HepG2 (cell line): ENCODE results near the gene FBLN5. TPM values are rescaled to one million over a fixed set of nuclear protein-coding genes. Genes with fewer than 3 reads are reported as not detected.

Experiments used
- ATAC-seq: fragments of 200-7000 bp; cut with Tn5 transposase; 3 replicates; pipeline ENCODE4 v1.9.1; 2020; ENCODE audit warnings: mild to moderate bottlenecking, moderate library complexity
- BruUV-seq: library from RNA; stranded (reverse); fragments of 400-500 nt; replicated peaks from 2 replicates; lab custom pipeline; 2021; lab: Mats Ljungman, UMichigan
- CTCF ChIA-PET: fragments of 300-600 bp; formaldehyde crosslinking; extraction: SDS; loops from one replicate; lab custom pipeline; 2021; ENCODE audit warnings: low total read pairs, inconsistent platforms, low intra/inter-chr PET ratio; lab: Yijun Ruan, JAX
- POLR2A ChIA-PET: fragments of 350-600 bp; sonication (Branson Sonifier 250); formaldehyde crosslinking; loops from one replicate; lab custom pipeline; 2020; ENCODE audit warnings: antibody characterized with exemption, inconsistent platforms; lab: Yijun Ruan, JAX
- DNase-seq: peaks from one replicate; pipeline ENCODE4 v3.0.0-alpha.2; 2015; ENCODE audit warnings: low spot score
- FAIRE-seq: peaks from 3 replicates; lab custom pipeline; 2011; peaks lifted over from hg19 to GRCh38; lab: Jason Lieb, UNC
- H2AFZ ChIP-seq: one replicate; pipeline ENCODE4 v1.6.1; 2011; ENCODE audit warnings: low read length, inconsistent platforms
- H3K27ac ChIP-seq: fragments of 300-600 bp; 3 replicates; pipeline ENCODE4 v1.8.0; 2011; ENCODE audit warnings: mixed run types, mild to moderate bottlenecking, mixed read lengths, low read length, inconsistent platforms; ENCODE audit not compliant: insufficient read depth; ENCODE audit errors: extremely low read length
- H3K27me3 ChIP-seq, 2 experiments: fragments of 200-600 bp in 1 of 2; 2 replicates in 1 of 2; 3 replicates in 1 of 2; pipeline versions ENCODE4 v1.6.0 to v1.8.0; 2011; ENCODE audit warnings: low read length in 2 of 2, mild to moderate bottlenecking in 2 of 2, moderate library complexity in 2 of 2, inconsistent platforms in 1 of 2; ENCODE audit not compliant: insufficient read depth in 2 of 2, control insufficient read depth in 1 of 2
- H3K36me3 ChIP-seq, 2 experiments: fragments of 200-600 bp in 1 of 2; replicated peaks in 1 of 2; 2 replicates in 1 of 2; 3 replicates in 1 of 2; pipeline versions ENCODE4 v1.5.1 to v1.8.0; 2011; ENCODE audit warnings: low read length in 2 of 2, inconsistent platforms in 1 of 2; ENCODE audit not compliant: insufficient read depth in 2 of 2, control insufficient read depth in 1 of 2
- H3K4me1 ChIP-seq: 2 replicates; pipeline ENCODE4 v1.5.1; 2012; ENCODE audit warnings: low read length, inconsistent platforms; ENCODE audit not compliant: insufficient read depth
- H3K4me2 ChIP-seq: 2 replicates; pipeline ENCODE4 v1.6.0; 2011; ENCODE audit warnings: low read depth, low read length, inconsistent platforms
- H3K4me3 ChIP-seq, 3 experiments: fragments of 200-600 bp in 1 of 3; sonication (generic), shearing (Covaris generic) in 1 of 3; replicated peaks in 1 of 3; 2 replicates each; pipeline ENCODE4 v1.5.1; 2011 to 2016; ENCODE audit warnings: low read length in 3 of 3, inconsistent platforms in 2 of 3, low read depth in 2 of 3, mild to moderate bottlenecking in 2 of 3, control low read depth in 1 of 3, mixed read lengths in 1 of 3; ENCODE audit not compliant: insufficient read depth in 1 of 3
- H3K79me2 ChIP-seq: one replicate; pipeline ENCODE4 v1.6.1; 2011; ENCODE audit warnings: low read length, inconsistent platforms; ENCODE audit not compliant: insufficient read depth
- H3K9ac ChIP-seq: 2 replicates; pipeline ENCODE4 v1.6.0; 2011; ENCODE audit warnings: mild to moderate bottlenecking, low read depth, low read length, inconsistent platforms; ENCODE audit not compliant: insufficient read depth
- H3K9me3 ChIP-seq: 2 replicates; pipeline ENCODE4 v1.5.1; 2012; ENCODE audit warnings: mild to moderate bottlenecking, low read length
- H4K20me1 ChIP-seq: 2 replicates; pipeline ENCODE4 v1.6.0; 2011; ENCODE audit warnings: inconsistent platforms, mild to moderate bottlenecking, low read length, moderate library complexity; ENCODE audit not compliant: insufficient read depth
- CEBPG ChIP-seq: IDR thresholded peaks from 2 replicates; pipeline ENCODE4 v1.6.1; 2016
- E2F2 ChIP-seq: sonication (generic); formaldehyde crosslinking; IDR thresholded peaks from 2 replicates; pipeline ENCODE4 v1.4.0; 2020; ENCODE audit warnings: missing genetic modification reagents, borderline replicate concordance
- EEA1 ChIP-seq: sonication (generic); formaldehyde crosslinking; IDR thresholded peaks from 2 replicates; pipeline ENCODE4 v1.5.1; 2020; ENCODE audit warnings: mild to moderate bottlenecking, missing genetic modification reagents, borderline replicate concordance
- HOXA7 ChIP-seq: sonication (generic); formaldehyde crosslinking; IDR thresholded peaks from 2 replicates; pipeline ENCODE4 v1.8.1; 2022; ENCODE audit warnings: mild to moderate bottlenecking, missing genetic modification reagents, moderate library complexity
- KDM4B ChIP-seq: sonication (generic); formaldehyde crosslinking; IDR thresholded peaks from 2 replicates; pipeline ENCODE4 v1.4.0; 2020; ENCODE audit warnings: missing genetic modification reagents
- MYC ChIP-seq: sonication (generic); formaldehyde crosslinking; IDR thresholded peaks from 2 replicates; pipeline ENCODE4 v1.9.0; 2021; ENCODE audit warnings: missing genetic modification reagents, borderline replicate concordance
- NCOA1 ChIP-seq: sonication (generic); formaldehyde crosslinking; IDR thresholded peaks from 2 replicates; pipeline ENCODE4 v1.9.0; 2021; ENCODE audit warnings: missing genetic modification reagents
- NR2F1 ChIP-seq, 2 experiments: fragments of 450-650 bp in 1 of 2; formaldehyde crosslinking in 1 of 2; IDR thresholded peaks; 2 replicates each; pipeline versions ENCODE4 v1.5.0 to v1.6.1; 2016 to 2020; ENCODE audit warnings: mild to moderate bottlenecking in 1 of 2, missing compliant biosample characterization in 1 of 2, missing genetic modification reagents in 1 of 2, moderate library complexity in 1 of 2
- PAX8 ChIP-seq: sonication (generic); formaldehyde crosslinking; IDR thresholded peaks from 2 replicates; pipeline ENCODE4 v1.8.0; 2022; ENCODE audit warnings: mild to moderate bottlenecking, missing genetic modification reagents, borderline replicate concordance
- POLR2A ChIP-seq, 2 experiments: IDR thresholded peaks; 2 replicates each; pipeline ENCODE4 v1.6.1; 2011; ENCODE audit warnings: low read depth in 2 of 2, low read length in 2 of 2, mild to moderate bottlenecking in 1 of 2, moderate library complexity in 1 of 2; ENCODE audit not compliant: insufficient read depth in 1 of 2
- THAP9 ChIP-seq: sonication (generic); formaldehyde crosslinking; IDR thresholded peaks from 2 replicates; pipeline ENCODE4; 2020; ENCODE audit warnings: missing genetic modification reagents, mild to moderate bottlenecking, borderline replicate concordance
- ZBTB26 ChIP-seq: IDR thresholded peaks from 2 replicates; pipeline ENCODE4 v1.6.1; 2016; ENCODE audit warnings: missing compliant biosample characterization, missing genetic modification reagents, borderline replicate concordance
- ZFP36L1 ChIP-seq: sonication (generic); formaldehyde crosslinking; IDR thresholded peaks from 2 replicates; pipeline ENCODE4 v1.8.0; 2022; ENCODE audit warnings: mild to moderate bottlenecking, missing genetic modification reagents, moderate library complexity
- ZNF34 ChIP-seq: sonication (generic); formaldehyde crosslinking; IDR thresholded peaks from 2 replicates; pipeline ENCODE4 v1.4.0; 2020; ENCODE audit warnings: mild to moderate bottlenecking, missing genetic modification reagents, borderline replicate concordance
- ZNF414 ChIP-seq: sonication (generic); formaldehyde crosslinking; IDR thresholded peaks from 2 replicates; pipeline ENCODE4 v1.5.0; 2020; ENCODE audit warnings: missing genetic modification reagents
- ZNF503 ChIP-seq: sonication (generic); formaldehyde crosslinking; IDR thresholded peaks from 2 replicates; pipeline ENCODE4 v1.4.0; 2020; ENCODE audit warnings: missing genetic modification reagents
- ZNF850 ChIP-seq: sonication (generic); formaldehyde crosslinking; conservative IDR thresholded peaks from 2 replicates; pipeline ENCODE4 v1.9.0; 2021; ENCODE audit warnings: mild to moderate bottlenecking, missing genetic modification reagents
- WGBS: methylation state at CpG from one replicate; pipeline ENCODE4 v1.1.6; 2017; ENCODE audit warnings: low lambda C conversion rate; 5-methylcytosine and 5-hydroxymethylcytosine counted together
- in situ Hi-C: cut with HindIII; loops from 2 replicates; pipeline ENCODE4 v1.10.0; 2017; ENCODE audit warnings: low pct_unique_long_range_greater_than_20kb; ENCODE audit not compliant: extremely low pct_ligation_motif_present
- intact Hi-C: fragments of 100-400 bp; cut with micrococcal nuclease; formaldehyde crosslinking; loops from one replicate; pipeline ENCODE4 v1.10.0; 2022; ENCODE audit not compliant: unreplicated experiment
- polyA plus RNA-seq, 8 experiments: library from polyadenylated mRNA; depleted of rRNA in 3 of 8; stranded (reverse) in 7 of 8; unstranded in 1 of 8; fragments of >200 nt; fragmentation: Illumina TruSeq in 4 of 8; extraction: Trizol in 4 of 8; gene quantifications; 2 replicates each; pipeline versions ENCODE4 v1.2.1 to v1.2.3, GENCODE V29; 2011 to 2016; ENCODE audit warnings: low read depth in 4 of 8, missing spikeins in 1 of 8, mixed read lengths in 1 of 8; ENCODE audit not compliant: insufficient read depth in 1 of 8
- total RNA-seq, 5 experiments: library from RNA; depleted of rRNA; stranded (reverse); fragments of >200 nt; fragmentation: Illumina TruSeq; extraction: Trizol; gene quantifications; 2 replicates each; pipeline ENCODE4 v1.2.3, GENCODE V29; 2016; ENCODE audit warnings: low read depth in 1 of 5

The FBLN5 gene
- total and polyA plus RNA-seq, 2 of the 13 experiments (the other 11 are each of a cell fraction or from before 2014, with no cell fraction given): 0.38 to 0.77 TPM

- H3K4me3 ChIP-seq: no peak overlapping the region
- H3K9ac ChIP-seq: no peak overlapping the region
- H3K9me3 ChIP-seq: no peaks in the 10 kb centered on the region
- no peaks in the 10 kb centered on the region for H3K27me3 ChIP-seq
- H3K79me2 ChIP-seq: no peaks in the 10 kb centered on the region
- no TSS peak for BruUV-seq
- no peak for DNase-seq
- in situ Hi-C loops: no loop called here
- no peak overlapping the region for H3K27ac ChIP-seq
- no peaks in the 10 kb centered on the region for H4K20me1 ChIP-seq
- no peak for FAIRE-seq
- peaks cover 8 to 40% of the 10 kb centered on the region in 2 experiments for H3K36me3 ChIP-seq
- H3K4me2 ChIP-seq: no peak overlapping the region
- no peak for ATAC-seq
- CTCF ChIA-PET: no interaction called here
- WGBS: 92% methylated on average over 4 of the region's 4 CpGs
- no peaks in the 10 kb centered on the region for H3K4me1 ChIP-seq
- H2AFZ ChIP-seq: no peak overlapping the region
- intact Hi-C loops: no loop called here
- POLR2A ChIA-PET: no interaction called here
- TF ChIP-seq ZNF34 (CRISPR knock-in tag) (no peak), KDM4B (CRISPR knock-in tag) (no peak), THAP9 (CRISPR knock-in tag) (no peak), ZNF503 (CRISPR knock-in tag) (no peak), NCOA1 (CRISPR knock-in tag) (no peak), CEBPG (CRISPR knock-in tag) (no peak), E2F2 (CRISPR knock-in tag) (no peak), NR2F1 (CRISPR knock-in tag; IDR thresholded peaks at IDR 0.05) (no peak), ZNF850 (CRISPR knock-in tag) (no peak), ZFP36L1 (no peak), ZBTB26 (no peak), ZNF414 (no peak), HOXA7 (no peak), PAX8 (no peak), EEA1 (CRISPR knock-in tag) (no peak), POLR2A (IDR thresholded peaks at IDR 0.05; ENCODE audit: insufficient read depth in 1 of 2, low read depth in 2 of 2, low read length in 2 of 2) (no peak), MYC (no peak)
These were observed 38.2 kb upstream of the FBLN5 start for GRCh38 chr14:91985521-91986255.
